Chondrocyte (in vitro differentiated cells): Measurements from ENCODE around the gene CDH11. TPM values are rescaled to one million over a fixed set of nuclear protein-coding genes. Genes with fewer than 3 reads are reported as not detected.

ENCODE experiments used
- DNase-seq: peaks from one replicate; pipeline ENCODE4 v3.0.0; 2021; ENCODE audit warnings: mixed read lengths, low spot score
- H3K27ac Mint-ChIP-seq: one replicate; pipeline ENCODE4 v1.8.0; 2021; ENCODE audit warnings: mild to moderate bottlenecking, moderate library complexity, mixed read lengths; ENCODE audit not compliant: unreplicated experiment
- H3K27me3 Mint-ChIP-seq: 2 replicates; pipeline ENCODE4 v1.8.0; 2021; ENCODE audit warnings: low read depth, mixed read lengths
- H3K36me3 Mint-ChIP-seq: 2 replicates; pipeline ENCODE4 v1.8.0; 2021; ENCODE audit warnings: low read depth, mixed read lengths
- H3K4me1 Mint-ChIP-seq: 2 replicates; pipeline ENCODE4 v1.8.0; 2021; ENCODE audit warnings: low read depth, mild to moderate bottlenecking, mixed read lengths
- H3K4me3 Mint-ChIP-seq: one replicate; pipeline ENCODE4 v1.8.0; 2021; ENCODE audit warnings: mild to moderate bottlenecking, moderate library complexity, mixed read lengths; ENCODE audit not compliant: unreplicated experiment
- H3K9me3 Mint-ChIP-seq: 2 replicates; pipeline ENCODE4 v1.8.0; 2021; ENCODE audit warnings: low read depth, mixed read lengths
- CTCF ChIP-seq: fragments of 200-600 bp; sonication (generic); IDR thresholded peaks from 2 replicates; pipeline ENCODE4 v1.5.0; 2021; ENCODE audit warnings: antibody characterized with exemption, mild to moderate bottlenecking, moderate library complexity
- total RNA-seq: library from RNA; stranded (reverse); gene quantifications from 3 replicates; pipeline ENCODE4 v1.2.1, GENCODE V29; 2021

The CDH11 gene
- total RNA-seq, 1 donor from 2014 or later = 936 TPM

DNA sequence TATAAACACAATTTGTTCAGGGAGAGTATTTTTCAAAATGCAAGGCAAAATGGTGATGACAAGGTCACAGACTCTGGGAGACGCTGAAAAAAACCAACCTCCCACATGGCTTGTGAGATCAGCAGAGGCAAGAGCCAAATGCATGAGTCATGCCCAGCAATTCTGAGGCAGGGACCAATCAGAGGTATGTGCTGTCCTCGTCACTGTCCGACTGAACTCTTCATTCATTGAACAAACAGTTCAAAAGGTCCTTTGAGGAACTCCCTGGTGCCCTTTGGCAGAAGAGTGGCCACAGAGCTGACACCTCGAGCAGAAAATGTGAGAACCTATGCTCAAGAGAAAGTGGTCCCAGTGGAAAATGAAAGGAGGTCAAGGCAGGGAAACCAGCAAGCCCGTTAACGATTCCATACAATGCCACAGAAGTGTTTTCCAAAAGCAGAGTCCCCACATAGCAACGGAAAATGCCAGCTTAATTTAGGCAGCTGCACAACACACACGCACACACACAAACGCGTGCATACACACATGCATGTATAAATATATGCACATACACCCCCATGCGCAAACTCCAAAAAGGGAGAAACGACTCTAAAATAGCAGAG is 50.9 kb downstream of the CDH11 start:
- peaks cover 73% of the 10 kb centered on the region for H3K4me1 Mint-ChIP-seq
- H3K27me3 Mint-ChIP-seq = no peaks in the 10 kb centered on the region
- no peak for TF ChIP-seq CTCF
- peak overlapping the region; percentile 53 for H3K4me3 Mint-ChIP-seq
- H3K27ac Mint-ChIP-seq = peak overlapping the region; percentile 100
- H3K9me3 Mint-ChIP-seq = no peaks in the 10 kb centered on the region
- no peak for DNase-seq
- peaks cover 15% of the 10 kb centered on the region for H3K36me3 Mint-ChIP-seq

- H3K4me3 Mint-ChIP-seq = no peak overlapping the region
- H3K27ac Mint-ChIP-seq = peak overlapping the region; percentile 100
- H3K36me3 Mint-ChIP-seq = peaks cover 16% of the 10 kb centered on the region
- no peak for TF ChIP-seq CTCF
- DNase-seq = no peak
- peaks cover 80% of the 10 kb centered on the region for H3K4me1 Mint-ChIP-seq
- H3K27me3 Mint-ChIP-seq = no peaks in the 10 kb centered on the region
- no peaks in the 10 kb centered on the region for H3K9me3 Mint-ChIP-seq
These were observed 52.1 kb downstream of the CDH11 start for GRCh38 chr16:65069766-65070165.

GRCh38 chr16:65069065-65069464 is 52.8 kb downstream of the CDH11 start:
- H3K4me1 Mint-ChIP-seq = peaks cover 82% of the 10 kb centered on the region

DNA sequence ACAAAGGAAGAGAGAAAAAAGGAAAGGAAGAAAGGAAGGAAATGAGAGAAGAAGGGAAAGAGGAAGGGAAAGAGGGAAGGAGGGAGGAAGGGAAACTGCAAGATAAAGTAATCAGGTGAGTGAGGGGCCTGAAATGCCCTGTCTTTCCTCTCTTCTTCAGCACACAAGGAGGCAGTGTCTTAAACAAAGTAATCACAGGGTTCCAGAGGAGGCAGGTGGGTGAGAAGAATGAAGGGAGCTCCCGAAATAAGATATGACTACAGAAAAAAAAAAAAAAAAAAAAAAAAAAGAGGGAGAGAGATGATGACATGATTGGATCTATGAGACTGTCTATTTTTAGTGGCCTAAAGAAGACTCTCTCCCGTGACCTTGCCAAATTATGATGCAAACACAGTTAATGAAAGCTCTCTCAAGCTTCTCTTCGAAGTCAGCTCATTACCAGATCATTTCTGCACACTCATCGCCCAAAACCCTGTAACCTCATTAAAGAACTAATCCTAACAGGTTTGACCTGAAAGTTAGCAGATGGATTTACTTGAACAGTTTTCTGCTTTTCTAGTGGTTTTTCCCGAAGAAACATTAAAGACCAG is 53.6 kb downstream of the CDH11 start:
- H3K27ac Mint-ChIP-seq = peak overlapping the region; percentile 97
- peaks cover 80% of the 10 kb centered on the region for H3K4me1 Mint-ChIP-seq
- no peaks in the 10 kb centered on the region for H3K27me3 Mint-ChIP-seq
- DNase-seq = no peak
- H3K4me3 Mint-ChIP-seq = no peak overlapping the region
- no peak for TF ChIP-seq CTCF
- H3K36me3 Mint-ChIP-seq = peaks cover 13% of the 10 kb centered on the region
- H3K9me3 Mint-ChIP-seq = no peaks in the 10 kb centered on the region

More at GRCh38 chr16:65069065-65069464, 52.8 kb downstream of the CDH11 start:
- TF ChIP-seq CTCF = no peak
- no peak for DNase-seq
- Mint-ChIP-seq H3K36me3 (peaks cover 14% of the 10 kb centered on the region), H3K9me3 (no peaks in the 10 kb centered on the region), H3K27me3 (no peaks in the 10 kb centered on the region), H3K27ac (peak overlapping the region; percentile 100), H3K4me3 (no peak overlapping the region)

- no peak for DNase-seq
- TF ChIP-seq CTCF = no peak
- Mint-ChIP-seq H3K27ac (peak overlapping the region; percentile 79), H3K4me1 (peaks cover 87% of the 10 kb centered on the region), H3K4me3 (no peak overlapping the region), H3K9me3 (no peaks in the 10 kb centered on the region), H3K36me3 (peaks cover 13% of the 10 kb centered on the region), H3K27me3 (no peaks in the 10 kb centered on the region)
These were observed 55.2 kb downstream of the CDH11 start for GRCh38 chr16:65066651-65067050.
